SHP77 (cell line): ENCODE results near the gene CCDC15.
"Not testable (repeated sequence)": the region's sequence is repeated elsewhere in the genome, so short reads cannot be mapped to it uniquely, and the experiment has no call there.

Source experiments
- DNase-seq, 2 experiments: peaks; one replicate each; lab custom pipeline; 2025; lab: John Stamatoyannopoulos, UW

Gene CCDC15

GRCh38 chr11:124988063-124988462, 34.1 kb downstream of the CCDC15 start:
- DNase-seq, result no peak

GRCh38 chr11:125001079-125001778, 47.2 kb downstream of the CCDC15 start:
- no peak for DNase-seq

DNA sequence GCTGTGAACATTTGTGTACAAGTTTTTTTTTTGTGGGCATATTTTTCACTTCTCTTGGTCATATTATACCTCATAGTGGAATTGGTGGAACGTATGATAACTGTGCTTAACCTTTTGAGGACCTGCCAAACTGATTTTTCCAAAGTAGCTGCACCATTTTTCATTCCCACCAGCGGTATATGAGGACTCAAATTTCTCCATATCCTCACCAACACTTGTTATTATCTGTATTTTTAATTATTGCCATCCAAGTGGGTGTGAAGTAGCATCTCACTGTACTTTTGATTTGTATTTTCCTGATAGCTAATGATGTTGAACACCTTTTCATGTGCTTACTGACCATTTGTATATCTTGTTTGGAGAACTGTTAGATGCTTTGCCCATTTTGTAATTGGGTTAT, 47.8 kb downstream of the CCDC15 start:
- DNase-seq, result no peak

DNA sequence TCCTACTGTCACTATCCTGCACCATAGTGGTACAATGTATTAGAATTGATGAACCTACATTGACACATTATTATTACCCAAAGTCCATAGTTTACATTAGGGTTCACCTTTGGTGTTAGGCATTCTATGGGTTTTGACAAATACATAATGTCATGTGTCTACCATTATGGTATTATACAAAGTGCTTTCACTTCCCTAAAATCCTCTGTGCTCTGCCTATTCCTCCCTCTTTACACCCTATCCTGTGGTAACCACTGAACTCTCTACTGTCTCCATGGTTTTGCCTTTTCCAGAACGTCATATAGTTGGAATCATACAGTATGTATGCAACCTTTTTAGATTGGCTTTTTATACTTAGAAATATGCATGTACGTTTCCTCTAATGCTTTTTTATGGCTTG, 51.5 kb downstream of the CCDC15 start:
- DNase-seq, result no peak

DNA sequence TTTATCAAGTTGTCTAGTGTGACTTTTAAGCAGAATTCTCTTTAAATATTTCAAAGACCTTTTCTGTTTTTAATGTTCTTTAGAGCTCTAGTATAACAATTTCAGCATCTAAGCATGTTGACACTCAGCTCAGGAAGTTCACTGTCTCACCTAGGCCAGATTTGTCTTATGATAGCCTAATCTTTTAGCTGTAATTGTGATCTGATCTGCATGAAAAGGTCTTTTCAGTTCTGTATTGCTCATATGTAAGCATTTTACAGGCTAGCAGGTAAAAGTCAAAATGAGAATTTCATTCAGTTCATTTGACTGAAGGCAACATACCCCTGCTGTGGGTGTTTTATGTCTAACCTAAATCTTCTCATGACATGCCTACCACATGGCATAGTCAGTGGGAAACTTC, 62.4 kb downstream of the CCDC15 start:
- DNase-seq, result no peak

DNA sequence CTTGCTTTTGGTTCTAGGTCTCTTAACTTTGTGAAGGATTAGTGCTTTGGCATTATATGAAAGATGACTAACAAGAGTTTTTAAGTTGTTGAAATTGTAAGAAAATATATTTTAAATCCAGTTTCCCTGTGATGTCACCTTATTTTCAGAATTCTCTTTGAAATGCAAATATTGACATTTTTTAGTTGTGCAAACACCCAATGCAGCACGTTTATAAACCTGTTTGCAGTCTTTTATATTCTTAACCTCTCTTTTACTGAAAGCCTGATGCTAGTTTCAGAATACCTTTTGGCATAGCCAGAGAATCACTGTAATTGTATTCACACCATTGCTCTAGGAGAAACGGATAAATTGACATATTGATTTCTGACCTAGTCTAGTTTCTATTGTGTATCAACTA, 66.3 kb downstream of the CCDC15 start:
- DNase-seq, result no peak

- DNase-seq, result no peak
Measured at GRCh38 chr11:125022551-125022950, 68.5 kb downstream of the CCDC15 start.

GRCh38 chr11:125025968-125026367, 72.0 kb downstream of the CCDC15 start:
- DNase-seq, result no peak

- DNase-seq, result not testable (repeated sequence)
Measured at GRCh38 chr11:125029431-125029830, 75.4 kb downstream of the CCDC15 start.

DNA sequence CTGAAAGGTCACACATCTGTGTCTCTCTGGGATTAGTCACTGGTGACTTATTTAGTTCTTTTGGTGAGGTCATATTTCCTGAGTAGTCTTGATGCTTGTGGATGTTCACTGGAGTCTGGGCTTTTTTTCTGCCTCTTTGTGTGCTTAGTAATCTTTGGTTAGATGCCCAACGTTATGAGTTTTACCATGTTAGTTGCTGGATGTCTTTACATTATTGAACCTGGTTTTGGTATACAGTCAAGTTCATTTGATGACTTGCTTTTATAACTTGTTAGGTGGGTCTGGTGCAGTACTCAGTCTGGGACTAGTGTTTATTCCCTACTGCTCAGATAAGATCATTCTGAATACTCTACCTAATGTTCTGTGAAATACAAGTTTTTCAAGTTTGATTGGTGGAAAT, 82.9 kb downstream of the CCDC15 start:
- no peak for DNase-seq

DNA sequence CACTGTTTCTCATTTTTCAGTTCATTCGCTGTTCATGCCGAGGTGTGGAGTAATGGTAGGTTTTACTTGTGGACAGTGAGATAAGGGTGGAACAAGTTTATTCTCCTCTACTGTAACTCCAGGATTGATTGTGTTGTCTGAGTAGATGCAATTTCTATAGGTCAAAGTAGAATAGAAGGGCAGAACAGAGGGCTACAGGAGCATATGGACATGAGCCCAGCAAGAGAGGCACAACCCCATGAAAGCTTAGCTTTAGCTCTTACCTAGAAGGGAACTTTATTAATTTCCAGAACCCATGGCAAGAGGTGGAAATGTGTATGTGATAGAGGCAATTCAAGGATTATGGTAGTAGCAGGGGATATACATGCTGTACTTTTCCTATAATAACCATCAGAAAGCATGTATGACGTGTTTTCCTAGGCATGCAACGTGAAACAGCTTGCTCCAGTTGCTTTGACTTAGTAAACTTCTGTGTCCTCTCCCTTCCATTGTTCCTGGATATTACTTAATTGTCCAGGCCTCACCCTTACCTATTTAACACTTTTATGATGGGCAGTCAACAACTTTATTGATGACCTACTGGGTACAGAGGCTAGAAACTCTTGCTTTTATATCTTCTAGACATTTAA, 95.3 kb downstream of the CCDC15 start:
- DNase-seq, result no peak

DNA sequence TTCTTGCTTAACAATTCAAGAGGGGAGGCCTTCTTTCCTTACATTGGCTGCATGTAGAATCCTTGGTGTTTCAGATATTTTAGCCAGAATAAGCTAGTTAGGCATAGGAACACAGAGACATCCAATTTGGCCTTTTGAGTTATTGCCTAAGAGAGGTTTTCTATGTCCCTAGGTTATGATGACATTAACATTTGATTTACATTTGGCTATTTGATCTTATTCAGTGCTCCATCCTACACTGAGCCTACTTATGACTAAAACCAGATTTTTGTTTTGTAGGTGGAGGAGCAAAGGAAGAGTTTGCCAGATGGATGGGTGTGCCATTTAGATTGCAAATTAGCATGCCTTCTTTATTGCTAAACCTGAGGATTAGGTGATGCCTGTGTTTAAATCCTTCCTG, 98.0 kb downstream of the CCDC15 start:
- DNase-seq, result no peak

- no peak for DNase-seq
Measured at GRCh38 chr11:125053167-125053566, 99.2 kb downstream of the CCDC15 start.

DNA sequence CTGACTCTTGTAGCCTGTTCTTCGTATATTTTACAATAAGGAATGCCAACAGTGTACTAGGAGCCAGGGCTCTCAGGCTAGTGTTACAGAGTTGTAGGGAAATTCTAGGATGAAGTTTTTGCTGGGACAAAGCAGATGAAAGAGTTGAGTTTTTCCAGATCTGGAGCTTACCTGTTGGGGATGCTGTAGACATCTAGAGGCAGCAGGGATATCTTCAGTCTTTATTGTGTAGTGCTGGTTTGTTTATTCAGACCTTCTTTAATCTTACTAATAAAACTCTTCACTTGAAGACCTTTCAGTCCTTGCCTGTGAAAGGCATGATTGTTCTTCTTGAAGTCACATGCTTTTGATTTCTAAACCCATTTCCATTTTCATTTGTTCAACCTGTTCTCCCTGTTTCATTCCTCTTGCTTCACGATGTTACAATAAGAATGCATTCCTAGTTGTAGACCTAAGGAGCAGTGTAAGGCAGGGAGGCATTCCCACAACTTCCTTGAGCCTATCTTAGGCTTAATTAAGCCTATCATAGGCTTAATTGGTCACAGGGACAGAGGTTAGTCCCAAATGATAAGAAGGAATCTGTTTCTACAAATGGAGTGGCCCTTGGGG, 101.2 kb downstream of the CCDC15 start:
- no peak for DNase-seq

DNA sequence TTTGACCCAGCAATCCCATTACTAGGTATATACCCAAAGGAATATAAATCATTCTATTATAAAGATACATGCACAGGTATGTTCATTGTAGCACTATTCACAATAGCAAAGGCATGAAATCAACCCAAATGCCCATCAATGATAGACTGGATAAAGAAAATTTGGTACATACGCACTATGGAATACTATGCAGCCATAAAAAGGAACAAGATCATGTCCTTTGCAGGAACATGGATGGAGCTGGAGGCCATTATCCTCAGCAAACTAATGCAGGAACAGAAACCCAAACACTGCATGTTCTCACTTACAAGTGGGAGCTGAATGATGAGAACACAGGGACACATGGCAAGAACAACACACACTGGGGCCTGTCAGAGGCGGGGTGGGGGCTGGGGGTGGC, 102.1 kb downstream of the CCDC15 start:
- not testable (repeated sequence) for DNase-seq

- DNase-seq, result no peak
Measured at GRCh38 chr11:125056931-125057692, 103.1 kb downstream of the CCDC15 start.

- no peak for DNase-seq
Measured at GRCh38 chr11:125057693-125058016, 103.7 kb downstream of the CCDC15 start.

DNA sequence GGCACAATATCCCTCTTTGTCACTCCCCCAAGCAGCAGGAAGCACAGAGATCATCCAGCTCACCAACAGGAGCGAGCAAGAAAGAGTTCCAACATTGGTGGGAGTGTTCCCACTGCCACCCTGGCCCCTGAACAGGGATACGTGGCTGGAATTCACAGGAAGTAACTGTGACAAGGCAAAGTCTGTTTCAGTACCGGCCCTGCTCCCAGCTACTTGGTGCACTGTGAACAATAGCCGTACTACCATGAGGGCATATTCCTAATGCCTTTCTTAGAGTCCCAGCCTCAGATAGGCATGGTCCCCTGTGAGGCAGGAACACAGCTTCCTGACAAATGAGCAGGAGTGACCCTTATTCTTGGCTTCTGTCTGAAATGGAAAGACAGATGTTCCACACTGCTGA, 107.3 kb downstream of the CCDC15 start:
- no peak for DNase-seq

DNA sequence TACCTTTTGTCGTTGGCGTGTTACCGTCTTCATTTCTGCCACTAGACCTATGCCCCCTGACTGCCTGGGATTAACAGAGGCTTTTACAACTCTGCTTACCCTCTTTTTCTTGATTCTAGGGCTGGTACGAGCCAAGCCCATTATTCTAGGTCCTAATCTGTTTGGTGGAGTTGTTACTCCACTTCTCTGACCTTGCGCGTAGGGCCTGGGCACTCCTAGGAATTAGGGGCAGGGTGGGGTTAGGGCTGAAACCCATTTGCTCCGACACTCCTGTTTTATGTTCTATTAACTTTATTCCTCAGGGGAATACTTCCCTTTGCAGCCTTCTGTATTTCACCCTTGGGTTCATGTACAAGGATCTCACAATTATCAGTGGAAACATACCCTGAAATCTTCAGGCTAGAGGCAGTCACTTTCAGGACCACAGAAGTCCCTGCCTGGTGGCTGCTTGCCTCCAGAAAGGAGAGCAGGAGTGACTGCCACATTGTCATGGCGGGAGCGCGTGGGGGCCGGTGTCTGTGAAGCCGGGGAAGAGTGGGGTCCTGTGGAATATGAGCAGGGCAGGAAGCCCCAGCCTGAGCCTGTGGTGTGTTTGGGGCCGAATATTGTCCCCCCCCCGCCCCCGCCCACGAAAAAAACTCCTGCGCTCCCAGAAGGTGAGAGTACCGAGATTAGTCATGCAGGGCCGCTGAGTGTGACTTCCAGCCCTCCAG, 108.4 kb downstream of the CCDC15 start:
- no peak for DNase-seq

GRCh38 chr11:125062931-125063428, 109.0 kb downstream of the CCDC15 start, which contains the start of gene SLC37A2:
SLC37A2 (plus strand) TSS chr11:125063305; CDS start chr11:125063368, 63 bp downstream.
- DNase-seq, result no peak

DNA sequence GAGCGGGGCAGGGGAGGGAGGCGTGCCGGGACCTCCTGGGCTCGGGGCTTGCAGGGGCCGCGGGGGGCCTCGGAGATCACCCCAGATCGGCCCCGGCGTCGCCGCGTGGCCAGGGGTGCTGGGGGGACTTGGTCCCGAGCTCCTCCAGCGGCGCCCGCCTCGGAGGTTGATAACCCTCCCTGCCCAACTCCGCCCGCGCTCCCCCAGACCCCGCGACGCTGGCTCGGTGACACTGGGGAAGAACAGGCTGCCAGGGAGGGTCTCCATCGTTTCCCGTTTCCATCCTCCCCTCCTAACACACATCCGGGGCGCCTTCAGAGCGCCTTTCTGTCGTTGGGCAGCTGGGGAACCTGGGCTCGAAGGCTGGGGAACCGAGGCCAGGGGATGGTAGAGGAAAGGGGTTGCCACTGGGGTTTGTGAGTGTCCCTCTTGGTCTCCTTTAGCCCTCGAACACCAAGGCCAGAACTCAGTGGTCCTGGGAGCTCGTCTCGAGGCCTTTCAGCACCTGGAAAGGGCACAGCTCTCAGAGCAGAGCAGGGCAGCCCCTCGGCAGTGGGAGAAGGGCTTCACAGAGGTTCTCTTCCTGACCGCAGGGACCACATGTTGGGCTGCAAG, 109.5 kb downstream of the CCDC15 start:
- DNase-seq, result no peak
